Measurements from ENCODE around the gene SEC14L5. TPM values are rescaled to one million over a fixed set of nuclear protein-coding genes. Genes with fewer than 3 reads are reported as not detected.
"Not testable (repeated sequence)": the region's sequence is repeated elsewhere in the genome, so short reads cannot be mapped to it uniquely, and the experiment has no call there.

The SEC14L5 gene
- total and polyA plus RNA-seq, 2 donors (not counting 3 experiments of a cell fraction or from before 2014, with no cell fraction given), result not detected

GRCh38 chr16:4951583-4951982 lies 6.5 kb upstream of the SEC14L5 start:
- intact Hi-C loops (cut with micrococcal nuclease), result loop anchor here (10.0 kb wide), 1 partner anchor 57 kb away; no protein-coding TSS in a partner anchor
- H2AFZ ChIP-seq (ENCODE audit: low read depth, low read length); CTCF ChIA-PET; BruUV-seq (replicated peaks); H3K4me3 ChIP-seq (replicated peaks in 1 of 3; ENCODE audit: insufficient read depth in 1 of 3, low read depth in 1 of 3, low read length in 3 of 3); H3K9me3 ChIP-seq (replicated peaks; ENCODE audit: control insufficient read depth, insufficient read depth, low read length); H3K9ac ChIP-seq (replicated peaks; ENCODE audit: extremely low read depth, insufficient read depth, low read length); H3K27me3 ChIP-seq (ENCODE audit: control insufficient read depth in 2 of 2, insufficient read depth in 2 of 2, low read length in 2 of 2); dilution Hi-C loops (cut with MboI; ENCODE audit: extremely low pct_ligation_motif_present, low sequenced_read_pairs); H3K9me1 ChIP-seq (replicated peaks; ENCODE audit: control insufficient read depth, extremely low read depth, insufficient read depth, low read length); H3K79me2 ChIP-seq (ENCODE audit: control insufficient read depth, insufficient read depth, low read length); POLR2A ChIA-PET; H3K4me1 ChIP-seq (ENCODE audit: control insufficient read depth, extremely low read depth, insufficient read depth, low read length); DNase-seq (ENCODE audit: low read depth, low spot score); H3K4me2 ChIP-seq (ENCODE audit: insufficient read depth, low read length); FAIRE-seq; H4K20me1 ChIP-seq (replicated peaks; ENCODE audit: control insufficient read depth, extremely low read depth, insufficient read depth, low read length); H3K27ac ChIP-seq (ENCODE audit: insufficient read depth, low read depth, low read length); H3K36me3 ChIP-seq (ENCODE audit: control insufficient read depth in 2 of 2, extremely low read depth in 1 of 2, insufficient read depth in 2 of 2, low read length in 2 of 2): not testable (repeated sequence)

- H3K27ac ChIP-seq (ENCODE audit: insufficient read depth, low read depth, low read length), result no peak overlapping the region
These were observed 3.4 kb upstream of the SEC14L5 start for GRCh38 chr16:4954714-4955113.

More at GRCh38 chr16:4954714-4955113, 3.4 kb upstream of the SEC14L5 start:
- DNase-seq (ENCODE audit: low read depth, low spot score) (no peak), FAIRE-seq (no peak)
- ChIA-PET POLR2A (no interaction called here), CTCF (interaction anchor here (1.0 to 1.9 kb wide), 8 partner anchors 10 to 447 kb away, joined by 3 to 5 read pairs (median 4); partner anchors contain the start of genes ANKS3 and DNAAF8)
- BruUV-seq (replicated peaks), result no TSS peak
- Histone ChIP-seq H3K4me3 (replicated peaks in 1 of 3; ENCODE audit: insufficient read depth in 1 of 3, low read depth in 1 of 3, low read length in 3 of 3) (no peak overlapping the region), H3K9me3 (replicated peaks; ENCODE audit: control insufficient read depth, insufficient read depth, low read length) (no peaks in the 10 kb centered on the region), H3K79me2 (ENCODE audit: control insufficient read depth, insufficient read depth, low read length) (no peaks in the 10 kb centered on the region), H3K9ac (replicated peaks; ENCODE audit: extremely low read depth, insufficient read depth, low read length) (no peak overlapping the region), H4K20me1 (replicated peaks; ENCODE audit: control insufficient read depth, extremely low read depth, insufficient read depth, low read length) (no peaks in the 10 kb centered on the region), H3K36me3 (ENCODE audit: control insufficient read depth in 2 of 2, extremely low read depth in 1 of 2, insufficient read depth in 2 of 2, low read length in 2 of 2) (no peaks in the 10 kb centered on the region), H2AFZ (ENCODE audit: low read depth, low read length) (no peak overlapping the region), H3K4me2 (ENCODE audit: insufficient read depth, low read length) (no peak overlapping the region), H3K4me1 (ENCODE audit: control insufficient read depth, extremely low read depth, insufficient read depth, low read length) (peaks cover 5% of the 10 kb centered on the region), H3K27me3 (ENCODE audit: control insufficient read depth in 2 of 2, insufficient read depth in 2 of 2, low read length in 2 of 2) (peaks cover 0 to 1% of the 10 kb centered on the region in 2 experiments), H3K9me1 (replicated peaks; ENCODE audit: control insufficient read depth, extremely low read depth, insufficient read depth, low read length) (no peaks in the 10 kb centered on the region)
- dilution Hi-C loops (cut with MboI; ENCODE audit: extremely low pct_ligation_motif_present, low sequenced_read_pairs) (no loop called here), intact Hi-C loops (cut with micrococcal nuclease) (loop anchor here (5.0 to 10.0 kb wide), 4 partner anchors 60 to 342 kb away; partner anchors contain the start of genes EEF2KMT, NAGPA and UBALD1)
- TF ChIP-seq POLR2A (IDR thresholded peaks at IDR 0.05; ENCODE audit: low read depth, low read length), result no peak
- TF ChIP-seq CTCF (IDR thresholded peaks at IDR 0.05; ENCODE audit: extremely low read depth in 1 of 2, insufficient read depth in 1 of 2, low read depth in 1 of 2, low read length in 2 of 2), result no peak
- TF ChIP-seq FOS (IDR thresholded peaks at IDR 0.05; ENCODE audit: borderline replicate concordance, insufficient read depth, low read length), result no peak
- no peak for TF ChIP-seq GATA2 (IDR thresholded peaks at IDR 0.05; ENCODE audit: insufficient read depth, insufficient read length, low read depth, low read length)
- TF ChIP-seq POLR2AphosphoS5 (IDR thresholded peaks at IDR 0.05; ENCODE audit: insufficient read depth, low read depth, low read length), result no peak
- no peak for TF ChIP-seq JUN (IDR thresholded peaks at IDR 0.05; ENCODE audit: borderline replicate concordance, insufficient read depth, insufficient read length, low read depth)
- no peak for TF ChIP-seq EZH2 (IDR thresholded peaks at IDR 0.05; ENCODE audit: borderline replicate concordance, low read depth, low read length, severe bottlenecking)
- no peak for TF ChIP-seq MAX (IDR thresholded peaks at IDR 0.05; ENCODE audit: insufficient read depth, insufficient read length)
- TF ChIP-seq MYC (IDR thresholded peaks at IDR 0.05; ENCODE audit: low read depth, low read length), result no peak

Measured in endothelial cell of umbilical vein (primary cell).